Omental fat pad (tissue), 4 donors: ENCODE results near the gene HSF4. TPM values are rescaled to one million over a fixed set of nuclear protein-coding genes. Genes with fewer than 3 reads are reported as not detected.
A peak's percentile ranks its signal among the peaks of the same experiment; 100 is the strongest.

Experiments used
- ATAC-seq: fragments of 150-250 bp; one replicate; pipeline ENCODE4 v1.9.1; 2016; ENCODE audit warnings: mild to moderate bottlenecking, moderate library complexity; ENCODE audit not compliant: low FRiP score
- DNase-seq: peaks from one replicate; pipeline ENCODE4 v3.0.0-alpha.2; 2019; ENCODE audit warnings: low spot score
- total RNA-seq, 4 donors: library from RNA; depleted of rRNA; stranded (reverse); fragments of >200 nt; gene quantifications; one replicate each; pipeline ENCODE4 v1.1.0, GENCODE V29; 2016
- TF ChIP-seq, protein P1 (sequence below), 3 donors: fragments of 450-650 bp; IDR thresholded peaks; one replicate each; pipeline ENCODE4 v1.5.1; 2016 to 2017; ENCODE audit warnings: antibody characterized with exemption in 3 of 3, mild to moderate bottlenecking in 3 of 3, moderate library complexity in 2 of 3

The HSF4 gene
- total RNA-seq, 4 donors from 2014 or later: 21.2 to 77.2 (median 35.8) TPM

DNA sequence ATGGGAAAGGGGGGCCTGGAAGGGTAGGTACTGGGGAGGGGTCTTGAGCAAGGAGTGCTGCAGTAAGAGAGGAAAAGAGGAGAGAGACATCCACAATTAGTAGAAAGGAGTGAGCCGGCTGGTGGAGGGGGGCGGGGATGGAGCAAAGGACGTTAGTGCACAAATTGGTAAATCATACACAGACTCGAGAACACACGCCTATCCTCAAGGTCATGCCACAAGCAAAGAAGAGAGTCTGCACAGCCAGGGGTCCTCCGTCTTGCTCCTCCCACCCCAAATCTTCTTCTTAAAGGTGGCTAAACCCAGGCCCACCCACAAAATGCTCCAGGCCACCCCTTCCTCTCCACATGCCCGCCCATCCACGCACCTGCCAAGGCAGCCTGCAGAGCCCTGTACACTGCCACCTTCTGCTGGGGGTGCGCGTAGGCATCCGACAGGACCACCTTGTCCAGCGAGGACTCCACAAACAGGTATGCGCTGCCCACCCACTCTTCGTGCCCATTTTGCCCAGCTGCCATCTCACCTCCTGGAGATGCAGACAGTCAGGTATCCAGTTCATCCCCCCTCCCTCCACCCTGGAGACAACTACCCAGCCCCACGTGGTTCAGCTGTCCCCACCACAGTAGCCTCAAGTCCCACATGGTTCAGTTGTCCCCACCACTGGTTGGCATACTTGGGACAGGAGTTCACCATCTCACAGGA, 8.3 kb upstream of the HSF4 start:
- ATAC-seq: no peak
- DNase-seq: no peak
- TF ChIP-seq, protein P1, sequence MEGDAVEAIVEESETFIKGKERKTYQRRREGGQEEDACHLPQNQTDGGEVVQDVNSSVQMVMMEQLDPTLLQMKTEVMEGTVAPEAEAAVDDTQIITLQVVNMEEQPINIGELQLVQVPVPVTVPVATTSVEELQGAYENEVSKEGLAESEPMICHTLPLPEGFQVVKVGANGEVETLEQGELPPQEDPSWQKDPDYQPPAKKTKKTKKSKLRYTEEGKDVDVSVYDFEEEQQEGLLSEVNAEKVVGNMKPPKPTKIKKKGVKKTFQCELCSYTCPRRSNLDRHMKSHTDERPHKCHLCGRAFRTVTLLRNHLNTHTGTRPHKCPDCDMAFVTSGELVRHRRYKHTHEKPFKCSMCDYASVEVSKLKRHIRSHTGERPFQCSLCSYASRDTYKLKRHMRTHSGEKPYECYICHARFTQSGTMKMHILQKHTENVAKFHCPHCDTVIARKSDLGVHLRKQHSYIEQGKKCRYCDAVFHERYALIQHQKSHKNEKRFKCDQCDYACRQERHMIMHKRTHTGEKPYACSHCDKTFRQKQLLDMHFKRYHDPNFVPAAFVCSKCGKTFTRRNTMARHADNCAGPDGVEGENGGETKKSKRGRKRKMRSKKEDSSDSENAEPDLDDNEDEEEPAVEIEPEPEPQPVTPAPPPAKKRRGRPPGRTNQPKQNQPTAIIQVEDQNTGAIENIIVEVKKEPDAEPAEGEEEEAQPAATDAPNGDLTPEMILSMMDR (IDR thresholded peaks at IDR 0.05): no peak

- ATAC-seq: no peak
- no peak for DNase-seq
These were observed 7.3 kb upstream of the HSF4 start for GRCh38 chr16:67157106-67157748.

DNA sequence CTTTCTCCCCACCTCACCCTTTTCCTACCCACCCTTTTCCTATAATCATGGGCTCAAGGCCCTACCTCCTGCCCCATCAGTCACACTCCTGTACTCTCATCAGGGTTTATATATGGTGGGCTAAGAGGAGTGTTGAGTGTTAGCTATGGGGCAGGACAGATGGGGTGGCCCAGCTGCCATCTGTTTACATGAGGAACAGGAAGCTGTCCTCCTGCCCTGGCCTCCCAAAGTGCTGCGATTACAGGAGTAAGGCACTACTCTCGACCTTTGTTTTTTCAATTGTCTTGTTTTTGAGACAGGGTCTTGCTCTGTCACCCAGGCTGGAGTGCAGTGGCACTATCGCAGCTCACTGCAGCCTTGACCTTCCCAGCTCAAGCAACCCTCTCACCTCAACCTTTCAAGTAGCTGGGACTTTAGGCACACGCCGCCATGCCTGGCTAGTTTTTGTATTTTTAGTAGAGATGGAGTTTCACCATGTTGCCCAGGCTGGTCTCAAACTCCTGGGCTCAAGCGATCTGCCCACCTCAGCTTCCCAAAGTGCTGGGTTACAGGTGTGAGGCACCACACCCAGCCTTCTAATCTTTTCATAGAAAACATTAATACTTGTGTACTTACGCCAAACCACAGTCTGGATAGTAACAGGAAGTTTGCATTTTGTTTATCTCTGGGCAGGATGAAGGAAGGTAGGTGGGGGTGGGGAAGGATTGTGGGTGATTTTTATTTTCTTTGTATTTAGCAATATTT, 6.5 kb upstream of the HSF4 start:
- DNase-seq (no peak), ATAC-seq (no peak)
- TF ChIP-seq, protein P1 (IDR thresholded peaks at IDR 0.05): no peak

More at GRCh38 chr16:67157106-67157748, 7.3 kb upstream of the HSF4 start:
- TF ChIP-seq, protein P1 (IDR thresholded peaks at IDR 0.05): no peak

GRCh38 chr16:67158637-67159600, 5.6 kb upstream of the HSF4 start:
- ATAC-seq (peak; percentile 28), DNase-seq (no peak)
- TF ChIP-seq, protein P1 (IDR thresholded peaks at IDR 0.05): no peak

DNA sequence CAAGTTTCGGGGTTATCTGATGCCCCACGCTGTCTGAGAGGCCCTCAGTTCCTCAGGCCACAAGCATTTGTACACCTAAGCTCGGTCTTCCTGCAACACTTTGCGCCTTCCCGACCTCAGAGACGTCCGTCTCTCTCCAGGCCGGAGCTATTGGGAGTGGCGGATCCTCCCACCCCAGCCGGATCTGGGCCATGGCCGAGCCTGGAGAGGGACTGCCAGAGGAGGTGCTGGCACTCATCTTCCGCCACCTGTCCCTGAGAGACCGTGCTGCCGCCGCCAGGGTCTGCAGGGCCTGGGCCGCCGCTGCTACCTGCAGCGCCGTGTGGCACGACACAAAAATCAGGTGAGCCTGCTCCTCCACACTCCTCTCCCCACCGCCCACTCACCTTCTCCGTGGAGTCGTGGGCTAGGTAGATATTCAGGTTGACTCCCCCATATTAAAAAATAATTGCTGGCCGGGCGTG, 2.9 kb upstream of the HSF4 start:
- TF ChIP-seq, protein P1 (IDR thresholded peaks at IDR 0.05): no peak
- no peak for ATAC-seq
- no peak for DNase-seq

GRCh38 chr16:67162506-67163163, 1.9 kb upstream of the HSF4 start:
- TF ChIP-seq, protein P1 (IDR thresholded peaks at IDR 0.05): no peak
- no peak for ATAC-seq

More at GRCh38 chr16:67162506-67163163, 1.9 kb upstream of the HSF4 start:
- no peak for DNase-seq
